ENCODE results near the gene KRTAP5-8.
"Not testable (repeated sequence)": the region's sequence is repeated elsewhere in the genome, so short reads cannot be mapped to it uniquely, and the experiment has no call there.

DNA sequence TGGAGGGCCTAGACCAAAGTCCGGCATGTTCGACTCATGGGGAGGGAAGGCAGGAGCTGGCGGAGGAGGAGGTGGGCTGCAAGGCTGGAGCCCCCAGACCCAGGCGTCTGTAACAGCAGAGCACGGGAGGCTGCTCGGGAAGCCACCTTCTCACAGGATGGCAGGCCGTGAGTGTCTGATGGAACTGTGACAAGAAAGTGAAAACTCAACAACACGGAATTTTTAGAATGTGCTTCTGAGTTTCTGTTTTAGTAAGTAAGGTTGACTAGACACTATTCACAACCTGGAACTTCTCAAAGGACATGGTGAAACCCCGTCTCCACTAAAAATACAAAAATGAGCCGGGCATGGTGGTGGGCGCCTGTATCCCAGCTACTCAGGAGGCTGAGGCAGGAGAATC lies 2.1 kb downstream of the KRTAP5-8 start:
- not testable (repeated sequence) for TF ChIP-seq POLR2A, CTCF (IDR thresholded peaks at IDR 0.05)

Data from Peyer's patch (tissue), 4 donors.